ENCODE data around the gene CBX1.

The CBX1 gene

GRCh38 chr17:48101012-48101720 lies at the start of gene CBX1:
Gene CBX1, minus strand, starts transcription at chr17:48101478. Its CDS starts 24,474 bp downstream, at chr17:48077004.
- DNase-seq (ENCODE audit: low read depth in 1 of 2, low spot score in 1 of 2): peak; percentile 91

GRCh38 chr17:48150597-48151001 lies 49.3 kb upstream of the CBX1 start:
- DNase-seq (ENCODE audit: low read depth in 1 of 2, low spot score in 1 of 2): no peak

GRCh38 chr17:48149787-48150463 lies 48.6 kb upstream of the CBX1 start:
- DNase-seq (ENCODE audit: low read depth in 1 of 2, low spot score in 1 of 2): no peak

GRCh38 chr17:48148854-48149786 lies 47.8 kb upstream of the CBX1 start:
- no peak for DNase-seq (ENCODE audit: low read depth in 1 of 2, low spot score in 1 of 2)

GRCh38 chr17:48148029-48148770 lies 46.9 kb upstream of the CBX1 start:
- DNase-seq (ENCODE audit: low read depth in 1 of 2, low spot score in 1 of 2): no peak

GRCh38 chr17:48144976-48145798 lies 43.9 kb upstream of the CBX1 start:
- no peak for DNase-seq (ENCODE audit: low read depth in 1 of 2, low spot score in 1 of 2)

GRCh38 chr17:48144231-48144630 lies 43.0 kb upstream of the CBX1 start:
- DNase-seq (ENCODE audit: low read depth in 1 of 2, low spot score in 1 of 2): no peak

GRCh38 chr17:48143629-48144028 lies 42.4 kb upstream of the CBX1 start:
- no peak for DNase-seq (ENCODE audit: low read depth in 1 of 2, low spot score in 1 of 2)

GRCh38 chr17:48139944-48140343 lies 38.7 kb upstream of the CBX1 start:
- no peak for DNase-seq (ENCODE audit: low read depth in 1 of 2, low spot score in 1 of 2)

- no peak for DNase-seq (ENCODE audit: low read depth in 1 of 2, low spot score in 1 of 2)
Observed at GRCh38 chr17:48137656-48138055, 36.4 kb upstream of the CBX1 start.

- no peak for DNase-seq (ENCODE audit: low read depth in 1 of 2, low spot score in 1 of 2)
Observed at GRCh38 chr17:48134912-48135480, 33.7 kb upstream of the CBX1 start.

GRCh38 chr17:48132385-48132784 lies 31.1 kb upstream of the CBX1 start:
- no peak for DNase-seq (ENCODE audit: low read depth in 1 of 2, low spot score in 1 of 2)

GRCh38 chr17:48131216-48131824 lies 30.0 kb upstream of the CBX1 start:
- DNase-seq (ENCODE audit: low read depth in 1 of 2, low spot score in 1 of 2): peak in 1 of 2 donors; percentile 9

GRCh38 chr17:48129981-48130380 lies 28.7 kb upstream of the CBX1 start:
- DNase-seq (ENCODE audit: low read depth in 1 of 2, low spot score in 1 of 2): no peak

GRCh38 chr17:48128400-48128799 lies 27.1 kb upstream of the CBX1 start:
- no peak for DNase-seq (ENCODE audit: low read depth in 1 of 2, low spot score in 1 of 2)

GRCh38 chr17:48127371-48128051 lies 26.2 kb upstream of the CBX1 start:
- no peak for DNase-seq (ENCODE audit: low read depth in 1 of 2, low spot score in 1 of 2)

GRCh38 chr17:48126532-48126850 lies 25.2 kb upstream of the CBX1 start:
- no peak for DNase-seq (ENCODE audit: low read depth in 1 of 2, low spot score in 1 of 2)

GRCh38 chr17:48125829-48126531 lies 24.7 kb upstream of the CBX1 start:
- DNase-seq (ENCODE audit: low read depth in 1 of 2, low spot score in 1 of 2): no peak

All from stimulated activated CD4-positive, alpha-beta T cell treated with anti-CD3 and anti-CD28 coated beads, Interleukin-15, amount 100 ng/mL, for 1 hour (primary cell).